Loucy (cell line): ENCODE data around the gene FAM53B.

Source experiments
- H2AFZ ChIP-seq: fragments of 200-600 bp; sonication (generic); 2 replicates; pipeline ENCODE4 v1.6.0; 2016; ENCODE audit warnings: antibody characterized with exemption, mild to moderate bottlenecking, low read length, moderate library complexity
- H3F3A ChIP-seq: fragments of 200-600 bp; 2 replicates; pipeline ENCODE4 v1.6.0; 2016; ENCODE audit warnings: antibody characterized with exemption, low read depth, mild to moderate bottlenecking
- H3K27me3 ChIP-seq: fragments of 200-600 bp; sonication (generic); 2 replicates; pipeline ENCODE4 v1.6.1; 2014; ENCODE audit warnings: low read length, mild to moderate bottlenecking; ENCODE audit not compliant: insufficient read depth, poor library complexity, severe bottlenecking
- H3K36me3 ChIP-seq: fragments of 200-600 bp; sonication (generic); 2 replicates; pipeline ENCODE4 v1.6.1; 2016; ENCODE audit warnings: low read length; ENCODE audit not compliant: insufficient read depth
- H3K4me1 ChIP-seq: fragments of 200-600 bp; sonication (generic); 2 replicates; pipeline ENCODE4 v1.5.1; 2014; ENCODE audit warnings: low read length, mild to moderate bottlenecking; ENCODE audit not compliant: insufficient read depth, poor library complexity, severe bottlenecking
- H3K4me2 ChIP-seq: fragments of 200-600 bp; sonication (generic); 2 replicates; pipeline ENCODE4 v1.6.0; 2014; ENCODE audit warnings: antibody characterized with exemption, low read length, low read depth, mild to moderate bottlenecking; ENCODE audit not compliant: poor library complexity, severe bottlenecking
- H3K4me3 ChIP-seq: fragments of 200-600 bp; sonication (generic); 2 replicates; pipeline ENCODE4 v1.5.1; 2014; ENCODE audit warnings: low read length, mild to moderate bottlenecking, mixed read lengths; ENCODE audit not compliant: poor library complexity, severe bottlenecking
- H3K79me2 ChIP-seq: fragments of 200-600 bp; sonication (generic); 2 replicates; pipeline ENCODE4 v1.6.1; 2014; ENCODE audit warnings: low read length; ENCODE audit not compliant: insufficient read depth
- H3K9ac ChIP-seq: fragments of 200-600 bp; sonication (generic); 2 replicates; pipeline ENCODE4 v1.6.0; 2014; ENCODE audit warnings: mild to moderate bottlenecking, low read depth, low read length, moderate library complexity; ENCODE audit not compliant: poor library complexity, severe bottlenecking
- H3K9me2 ChIP-seq: fragments of 200-600 bp; sonication (generic); replicated peaks from 2 replicates; pipeline ENCODE4 v1.6.1; 2016; ENCODE audit warnings: low read depth, low read length, mixed read lengths
- H3K9me3 ChIP-seq: fragments of 200-600 bp; sonication (generic); 2 replicates; pipeline ENCODE4 v1.6.1; 2014; ENCODE audit warnings: mild to moderate bottlenecking, antibody characterized with exemption, low read length, low read depth; ENCODE audit not compliant: insufficient read depth
- H4K20me1 ChIP-seq: fragments of 200-600 bp; sonication (generic); 2 replicates; pipeline ENCODE4 v1.6.0; 2014; ENCODE audit warnings: antibody characterized with exemption, low read length, mild to moderate bottlenecking; ENCODE audit not compliant: insufficient read depth, poor library complexity, severe bottlenecking
- CTCF ChIP-seq: fragments of 200-600 bp; sonication (generic); conservative IDR thresholded peaks from 2 replicates; pipeline ENCODE4 v1.5.1; 2014; ENCODE audit warnings: mild to moderate bottlenecking, antibody characterized with exemption, low read length
- EZH2phosphoT487 ChIP-seq: fragments of 200-600 bp; IDR thresholded peaks from 2 replicates; pipeline ENCODE4 v1.6.1; 2018; ENCODE audit warnings: antibody characterized with exemption, mild to moderate bottlenecking, moderate library complexity, borderline replicate concordance

FAM53B gene

GRCh38 chr10:124616040-124616835, 127.9 kb downstream of the FAM53B start:
- Histone ChIP-seq H3K9ac (no peak overlapping the region), H3K4me2 (no peak overlapping the region), H3F3A (no peaks in the 10 kb centered on the region), H3K9me2 (no peaks in the 10 kb centered on the region), H3K27me3 (no peaks in the 10 kb centered on the region), H3K36me3 (peaks cover 19% of the 10 kb centered on the region; the same call in 1 of the 2 replicates), H3K4me1 (peaks cover 3% of the 10 kb centered on the region), H3K9me3 (no peaks in the 10 kb centered on the region), H3K79me2 (no peaks in the 10 kb centered on the region), H4K20me1 (no peaks in the 10 kb centered on the region), H3K4me3 (no peak overlapping the region), H2AFZ (no peak overlapping the region)
- TF ChIP-seq EZH2phosphoT487 (no peak), CTCF (no peak)

GRCh38 chr10:124615259-124615658, 128.9 kb downstream of the FAM53B start:
- H3K4me3 ChIP-seq = no peak overlapping the region
- H3K36me3 ChIP-seq = peaks cover 19% of the 10 kb centered on the region; the same call in 1 of the 2 replicates
- no peaks in the 10 kb centered on the region for H3K79me2 ChIP-seq
- no peaks in the 10 kb centered on the region for H3K9me3 ChIP-seq
- peaks cover 3% of the 10 kb centered on the region for H3K4me1 ChIP-seq
- H3K9ac ChIP-seq = no peak overlapping the region
- TF ChIP-seq CTCF (no peak), EZH2phosphoT487 (no peak)
- no peak overlapping the region for H3K4me2 ChIP-seq
- H2AFZ ChIP-seq = no peak overlapping the region
- H3K9me2 ChIP-seq = no peaks in the 10 kb centered on the region
- H3F3A ChIP-seq = no peaks in the 10 kb centered on the region
- no peaks in the 10 kb centered on the region for H4K20me1 ChIP-seq
- H3K27me3 ChIP-seq = no peaks in the 10 kb centered on the region

GRCh38 chr10:124614003-124614659, 130.0 kb downstream of the FAM53B start:
- H3K27me3 ChIP-seq = no peaks in the 10 kb centered on the region
- H4K20me1 ChIP-seq = no peaks in the 10 kb centered on the region
- H3K79me2 ChIP-seq = no peaks in the 10 kb centered on the region
- no peaks in the 10 kb centered on the region for H3K9me3 ChIP-seq
- H3F3A ChIP-seq = no peaks in the 10 kb centered on the region
- H3K9ac ChIP-seq = no peak overlapping the region
- H2AFZ ChIP-seq = no peak overlapping the region
- H3K36me3 ChIP-seq = peaks cover 19% of the 10 kb centered on the region; the same call in 1 of the 2 replicates
- H3K4me1 ChIP-seq = no peaks in the 10 kb centered on the region
- no peak overlapping the region for H3K4me2 ChIP-seq
- no peak overlapping the region for H3K4me3 ChIP-seq
- TF ChIP-seq EZH2phosphoT487 (no peak), CTCF (no peak)
- no peaks in the 10 kb centered on the region for H3K9me2 ChIP-seq
